ENCODE measurements around the gene RBPMS2.
"Not testable (repeated sequence)": the region's sequence is repeated elsewhere in the genome, so short reads cannot be mapped to it uniquely, and the experiment has no call there.

The RBPMS2 gene

GRCh38 chr15:64742921-64743320, 32.5 kb downstream of the RBPMS2 start:
- Histone ChIP-seq H2AFZ (ENCODE audit: low read depth, low read length) (no peak overlapping the region), H3K4me1 (ENCODE audit: insufficient read depth, low read length) (peaks cover 3% of the 10 kb centered on the region), H3K36me3 (ENCODE audit: insufficient read depth, low read length) (peaks cover under 1% of the 10 kb centered on the region), H3K27me3 (ENCODE audit: insufficient read depth, low read length) (no peaks in the 10 kb centered on the region), H3K9me3 (ENCODE audit: low read length) (no peaks in the 10 kb centered on the region), H3K4me3 (ENCODE audit: low read length) (no peak overlapping the region)

- H3K36me3 ChIP-seq (ENCODE audit: insufficient read depth, low read length), result no peaks in the 10 kb centered on the region
- H3K27me3 ChIP-seq (ENCODE audit: insufficient read depth, low read length), result no peaks in the 10 kb centered on the region
- no peaks in the 10 kb centered on the region for H3K9me3 ChIP-seq (ENCODE audit: low read length)
These were observed 33.0 kb downstream of the RBPMS2 start for GRCh38 chr15:64742385-64742784.

GRCh38 chr15:64741708-64742107, 33.7 kb downstream of the RBPMS2 start:
- not testable (repeated sequence) for H3K4me1 ChIP-seq (ENCODE audit: insufficient read depth, low read length); H3K9me3 ChIP-seq (ENCODE audit: low read length); H2AFZ ChIP-seq (ENCODE audit: low read depth, low read length); H3K36me3 ChIP-seq (ENCODE audit: insufficient read depth, low read length); H3K27me3 ChIP-seq (ENCODE audit: insufficient read depth, low read length); H3K4me3 ChIP-seq (ENCODE audit: low read length)

More at GRCh38 chr15:64742385-64742784, 33.0 kb downstream of the RBPMS2 start:
- Histone ChIP-seq H3K4me1 (ENCODE audit: insufficient read depth, low read length) (peaks cover 3% of the 10 kb centered on the region), H2AFZ (ENCODE audit: low read depth, low read length) (no peak overlapping the region), H3K4me3 (ENCODE audit: low read length) (no peak overlapping the region)

GRCh38 chr15:64740311-64741170, 34.8 kb downstream of the RBPMS2 start:
- H3K36me3 ChIP-seq (ENCODE audit: insufficient read depth, low read length), result no peaks in the 10 kb centered on the region
- H3K4me1 ChIP-seq (ENCODE audit: insufficient read depth, low read length), result peaks cover 3% of the 10 kb centered on the region
- H3K9me3 ChIP-seq (ENCODE audit: low read length), result no peaks in the 10 kb centered on the region

GRCh38 chr15:64739577-64740143, 35.7 kb downstream of the RBPMS2 start:
- H3K27me3 ChIP-seq (ENCODE audit: insufficient read depth, low read length), result no peaks in the 10 kb centered on the region
- H3K4me1 ChIP-seq (ENCODE audit: insufficient read depth, low read length), result peaks cover 3% of the 10 kb centered on the region
- H2AFZ ChIP-seq (ENCODE audit: low read depth, low read length), result no peak overlapping the region
- H3K9me3 ChIP-seq (ENCODE audit: low read length), result no peaks in the 10 kb centered on the region
- H3K36me3 ChIP-seq (ENCODE audit: insufficient read depth, low read length), result no peaks in the 10 kb centered on the region
- H3K4me3 ChIP-seq (ENCODE audit: low read length), result no peak overlapping the region

More at GRCh38 chr15:64740311-64741170, 34.8 kb downstream of the RBPMS2 start:
- H3K4me3 ChIP-seq (ENCODE audit: low read length), result no peak overlapping the region
- no peak overlapping the region for H2AFZ ChIP-seq (ENCODE audit: low read depth, low read length)
- H3K27me3 ChIP-seq (ENCODE audit: insufficient read depth, low read length), result no peaks in the 10 kb centered on the region

- Histone ChIP-seq H3K4me3 (ENCODE audit: low read length) (no peak overlapping the region), H2AFZ (ENCODE audit: low read depth, low read length) (no peak overlapping the region), H3K9me3 (ENCODE audit: low read length) (no peaks in the 10 kb centered on the region), H3K36me3 (ENCODE audit: insufficient read depth, low read length) (no peaks in the 10 kb centered on the region), H3K27me3 (ENCODE audit: insufficient read depth, low read length) (no peaks in the 10 kb centered on the region), H3K4me1 (ENCODE audit: insufficient read depth, low read length) (peaks cover 3% of the 10 kb centered on the region)
These were observed 36.2 kb downstream of the RBPMS2 start for GRCh38 chr15:64739156-64739555.

GRCh38 chr15:64738226-64739095, 36.9 kb downstream of the RBPMS2 start:
- no peaks in the 10 kb centered on the region for H3K9me3 ChIP-seq (ENCODE audit: low read length)
- H3K27me3 ChIP-seq (ENCODE audit: insufficient read depth, low read length), result no peaks in the 10 kb centered on the region
- no peak overlapping the region for H2AFZ ChIP-seq (ENCODE audit: low read depth, low read length)
- H3K4me3 ChIP-seq (ENCODE audit: low read length), result no peak overlapping the region
- no peaks in the 10 kb centered on the region for H3K36me3 ChIP-seq (ENCODE audit: insufficient read depth, low read length)
- H3K4me1 ChIP-seq (ENCODE audit: insufficient read depth, low read length), result peaks cover 3% of the 10 kb centered on the region

GRCh38 chr15:64732156-64732860, 43.1 kb downstream of the RBPMS2 start:
- Histone ChIP-seq H3K4me3 (ENCODE audit: low read length) (no peak overlapping the region), H3K36me3 (ENCODE audit: insufficient read depth, low read length) (no peaks in the 10 kb centered on the region), H2AFZ (ENCODE audit: low read depth, low read length) (no peak overlapping the region)

GRCh38 chr15:64731805-64732151, 43.6 kb downstream of the RBPMS2 start:
- Histone ChIP-seq H3K36me3 (ENCODE audit: insufficient read depth, low read length) (no peaks in the 10 kb centered on the region), H3K4me3 (ENCODE audit: low read length) (no peak overlapping the region), H3K27me3 (ENCODE audit: insufficient read depth, low read length) (no peaks in the 10 kb centered on the region)

More at GRCh38 chr15:64732156-64732860, 43.1 kb downstream of the RBPMS2 start:
- Histone ChIP-seq H3K9me3 (ENCODE audit: low read length) (no peaks in the 10 kb centered on the region), H3K27me3 (ENCODE audit: insufficient read depth, low read length) (no peaks in the 10 kb centered on the region), H3K4me1 (ENCODE audit: insufficient read depth, low read length) (no peaks in the 10 kb centered on the region)

GRCh38 chr15:64731012-64731804, 44.2 kb downstream of the RBPMS2 start:
- H3K27me3 ChIP-seq (ENCODE audit: insufficient read depth, low read length), result no peaks in the 10 kb centered on the region
- no peak overlapping the region for H3K4me3 ChIP-seq (ENCODE audit: low read length)
- no peak overlapping the region for H2AFZ ChIP-seq (ENCODE audit: low read depth, low read length)
- no peaks in the 10 kb centered on the region for H3K4me1 ChIP-seq (ENCODE audit: insufficient read depth, low read length)
- no peaks in the 10 kb centered on the region for H3K9me3 ChIP-seq (ENCODE audit: low read length)
- no peaks in the 10 kb centered on the region for H3K36me3 ChIP-seq (ENCODE audit: insufficient read depth, low read length)

More at GRCh38 chr15:64731805-64732151, 43.6 kb downstream of the RBPMS2 start:
- Histone ChIP-seq H3K4me1 (ENCODE audit: insufficient read depth, low read length) (no peaks in the 10 kb centered on the region), H2AFZ (ENCODE audit: low read depth, low read length) (no peak overlapping the region), H3K9me3 (ENCODE audit: low read length) (no peaks in the 10 kb centered on the region)

GRCh38 chr15:64730151-64730550, 45.2 kb downstream of the RBPMS2 start:
- Histone ChIP-seq H3K4me1 (ENCODE audit: insufficient read depth, low read length) (no peaks in the 10 kb centered on the region), H3K4me3 (ENCODE audit: low read length) (no peak overlapping the region), H2AFZ (ENCODE audit: low read depth, low read length) (no peak overlapping the region), H3K27me3 (ENCODE audit: insufficient read depth, low read length) (no peaks in the 10 kb centered on the region), H3K36me3 (ENCODE audit: insufficient read depth, low read length) (no peaks in the 10 kb centered on the region), H3K9me3 (ENCODE audit: low read length) (no peaks in the 10 kb centered on the region)

GRCh38 chr15:64720188-64720587, 55.2 kb downstream of the RBPMS2 start:
- no peaks in the 10 kb centered on the region for H3K4me1 ChIP-seq (ENCODE audit: insufficient read depth, low read length)
- no peaks in the 10 kb centered on the region for H3K27me3 ChIP-seq (ENCODE audit: insufficient read depth, low read length)
- H2AFZ ChIP-seq (ENCODE audit: low read depth, low read length), result no peak overlapping the region
- peaks cover 8% of the 10 kb centered on the region for H3K36me3 ChIP-seq (ENCODE audit: insufficient read depth, low read length)
- no peak overlapping the region for H3K4me3 ChIP-seq (ENCODE audit: low read length)
- no peaks in the 10 kb centered on the region for H3K9me3 ChIP-seq (ENCODE audit: low read length)
